MM.1S (cell line): ENCODE measurements around the gene DTX4.

ENCODE experiments used
- CTCF ChIP-seq: fragments of 300-600 bp; sonication (generic); IDR thresholded peaks from 2 replicates; pipeline ENCODE4 v1.5.1; 2016; ENCODE audit warnings: antibody characterized with exemption, low read length, mixed read lengths
- EZH2 ChIP-seq: fragments of 300-600 bp; sonication (generic); optimal IDR thresholded peaks from 2 replicates; pipeline ENCODE3; 2017; ENCODE audit warnings: low read depth, mild to moderate bottlenecking, antibody characterized with exemption, low read length, mixed read lengths

GRCh38 chr11:59183771-59184170 is 11.8 kb downstream of the DTX4 start:
- TF ChIP-seq CTCF (no peak), EZH2 (no peak)
